OCI-LY7 (cell line): ENCODE measurements around the gene TMPRSS9.

Experiments used
- CTCF ChIP-seq: fragments of 200-600 bp; sonication (generic); conservative IDR thresholded peaks from 2 replicates; pipeline ENCODE4 v1.5.1; 2014; ENCODE audit warnings: mild to moderate bottlenecking, antibody characterized with exemption, low read length, moderate library complexity, mixed read lengths
- EZH2phosphoT487 ChIP-seq: fragments of 200-600 bp; sonication (generic); IDR thresholded peaks from 2 replicates; pipeline ENCODE4 v1.6.1; 2018; ENCODE audit warnings: low read depth, borderline replicate concordance, mild to moderate bottlenecking, mixed run types, antibody characterized with exemption, low read length, moderate library complexity, mixed read lengths

GRCh38 chr19:2411709-2412108 is 51.6 kb downstream of the TMPRSS9 start:
- TF ChIP-seq CTCF (no peak), EZH2phosphoT487 (no peak)
